Muscle of back (tissue), 11 donors: ENCODE data around the gene CCNT2. TPM values are rescaled to one million over a fixed set of nuclear protein-coding genes. Genes with fewer than 3 reads are reported as not detected.
"Not testable (repeated sequence)": the region's sequence is repeated elsewhere in the genome, so short reads cannot be mapped to it uniquely, and the experiment has no call there.

Experiments
- DNase-seq, 3 donors: peaks; one replicate each; pipeline versions ENCODE4 v3.0.0 to v3.0.0-alpha.2; 2013
- polyA plus RNA-seq, 10 donors: library from polyadenylated mRNA; unstranded; fragments of 120-200 nt; gene quantifications; one replicate each; pipeline ENCODE4 v1.2.1, GENCODE V29; 2013; ENCODE audit not compliant: insufficient read length in 10 of 10

The CCNT2 gene
- polyA plus RNA-seq, 10 donors = 23.4 to 54.3 (median 34.1) TPM

DNA sequence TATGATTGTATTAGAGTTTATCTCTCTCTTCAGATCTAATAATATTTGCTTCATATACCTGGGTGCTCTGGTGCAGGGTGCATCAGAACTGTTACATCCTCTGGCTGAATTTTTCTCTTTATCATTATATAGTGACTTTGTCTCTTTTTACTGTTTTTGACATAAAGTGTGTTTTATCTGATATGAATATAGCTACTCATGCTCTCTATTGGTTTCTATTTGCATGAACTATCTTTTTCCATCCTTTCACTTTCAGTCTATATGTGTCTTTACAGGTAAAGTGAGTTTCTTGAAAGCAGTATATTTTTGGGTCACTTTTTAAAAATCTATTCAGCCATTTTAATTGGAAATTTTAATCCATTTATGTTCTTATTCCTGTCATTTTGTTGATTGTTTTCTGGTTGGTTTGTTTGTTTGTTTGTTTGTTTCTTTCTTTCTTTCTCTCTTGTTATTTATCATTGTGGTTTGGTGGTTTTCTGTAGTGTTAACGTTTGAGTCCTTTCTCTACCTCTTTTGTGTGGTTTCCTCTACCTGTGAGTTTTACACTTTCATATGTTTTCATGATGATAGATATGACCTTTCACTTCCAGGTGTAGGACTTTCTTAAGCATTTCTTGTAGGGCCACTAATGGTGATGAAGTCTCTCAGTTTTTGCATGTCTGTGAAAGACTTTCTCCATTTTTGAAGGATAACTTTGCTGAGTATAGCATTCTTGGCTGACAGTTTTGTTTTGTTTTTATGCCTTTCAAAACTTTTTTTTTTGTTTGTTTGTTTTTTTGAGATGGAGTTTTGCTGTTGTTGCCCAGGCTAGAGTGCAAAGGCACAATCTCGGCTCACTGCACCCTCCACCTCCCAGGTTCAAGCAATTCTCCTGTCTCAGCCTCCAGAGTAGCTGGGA lies 54.9 kb downstream of the CCNT2 start:
- DNase-seq = no peak

GRCh38 chr2:134975281-134976009 lies 56.8 kb downstream of the CCNT2 start:
- no peak for DNase-seq

- DNase-seq = peak in 1 of 3 donors; percentile 9
These were observed 57.6 kb downstream of the CCNT2 start for GRCh38 chr2:134976074-134976702.

- DNase-seq = not testable (repeated sequence)
These were observed 58.5 kb downstream of the CCNT2 start for GRCh38 chr2:134977104-134977503.

GRCh38 chr2:134979221-134979620 lies 60.6 kb downstream of the CCNT2 start:
- DNase-seq = no peak

GRCh38 chr2:134980639-134981038 lies 62.0 kb downstream of the CCNT2 start:
- DNase-seq = no peak

DNA sequence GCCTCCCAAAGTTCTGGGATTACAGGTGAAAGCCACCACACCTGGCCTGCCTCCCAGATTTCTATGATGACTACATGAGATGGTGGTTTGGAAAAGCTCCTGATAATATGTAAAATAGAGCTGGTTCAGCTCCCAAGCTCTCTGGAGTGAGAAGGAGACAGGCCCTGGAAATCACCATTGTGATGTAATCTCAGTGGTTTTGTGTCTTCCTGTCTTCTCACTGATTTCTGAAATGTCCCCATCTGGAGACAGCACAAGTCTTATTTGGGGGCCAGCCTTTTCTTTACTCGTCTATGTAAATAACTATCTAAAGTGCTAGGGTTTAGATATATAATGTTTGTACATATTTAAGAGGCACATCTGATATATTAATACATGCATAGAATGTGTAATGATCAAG lies 64.0 kb downstream of the CCNT2 start:
- DNase-seq = no peak

DNA sequence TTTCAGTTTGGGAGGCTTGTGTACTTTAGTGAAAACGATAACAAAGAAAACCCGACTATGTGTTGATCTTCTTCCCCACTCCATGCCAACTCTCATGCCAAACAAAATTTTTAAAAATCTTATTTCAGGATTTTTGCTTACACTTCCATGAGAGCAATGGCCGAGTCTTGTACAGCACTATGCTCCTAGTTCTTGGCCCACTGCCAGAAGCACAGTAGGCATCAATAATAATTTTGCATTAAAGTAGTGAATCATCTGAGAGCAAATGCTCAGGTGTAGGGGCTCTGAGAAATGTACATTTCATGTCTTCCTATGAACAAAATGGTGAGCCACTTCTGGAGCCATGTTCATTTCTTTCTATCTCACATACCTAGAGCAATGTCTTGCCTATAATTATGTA lies 66.4 kb downstream of the CCNT2 start:
- DNase-seq = no peak

DNA sequence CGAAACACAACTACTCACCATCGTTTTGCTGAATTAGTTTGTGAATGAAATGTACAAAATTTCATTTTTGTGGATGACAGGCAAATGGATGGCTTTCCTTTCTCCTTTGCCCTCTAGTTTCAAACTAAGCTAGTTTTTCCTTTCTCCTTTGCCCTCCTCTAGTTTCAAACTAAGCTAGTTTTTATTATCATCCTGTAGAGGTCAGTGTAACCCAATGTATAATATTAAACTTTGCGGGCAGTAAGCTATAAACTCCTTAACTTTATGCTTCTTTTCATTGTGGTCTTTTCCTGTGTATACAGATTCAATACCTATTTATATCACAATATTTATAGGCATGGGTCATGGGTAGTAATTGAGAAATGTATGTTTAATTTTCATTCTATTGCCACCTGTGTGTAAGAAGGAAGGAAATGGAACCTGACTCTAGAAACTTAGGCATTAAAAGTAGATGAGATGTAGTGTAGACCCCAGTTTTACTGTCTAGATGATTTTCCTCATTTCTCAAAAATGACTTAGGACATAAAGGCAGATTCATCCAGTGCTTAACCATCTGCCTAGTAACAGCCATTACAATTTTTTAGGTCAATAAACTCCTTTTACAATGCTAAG lies 70.5 kb downstream of the CCNT2 start:
- DNase-seq = peak; percentile 10 to 28 (median 17)

DNA sequence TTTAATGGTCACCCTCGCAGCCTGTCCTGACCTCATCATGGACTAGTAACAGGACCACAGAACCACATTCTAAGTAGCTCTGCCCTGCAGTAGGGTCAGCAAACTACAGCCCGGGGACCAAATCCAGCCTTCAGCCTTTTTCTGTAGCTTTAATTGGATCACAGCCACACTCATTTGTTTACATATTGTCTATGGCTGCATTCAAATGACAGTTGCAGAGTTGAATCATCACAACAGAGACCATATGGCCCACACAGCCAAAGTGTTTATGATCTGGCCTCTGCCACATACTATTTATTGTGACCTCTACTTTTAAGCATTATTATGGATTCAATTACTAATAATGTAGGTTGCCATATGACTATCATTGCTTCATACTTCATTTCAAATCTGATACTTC lies 80.9 kb downstream of the CCNT2 start:
- no peak for DNase-seq

DNA sequence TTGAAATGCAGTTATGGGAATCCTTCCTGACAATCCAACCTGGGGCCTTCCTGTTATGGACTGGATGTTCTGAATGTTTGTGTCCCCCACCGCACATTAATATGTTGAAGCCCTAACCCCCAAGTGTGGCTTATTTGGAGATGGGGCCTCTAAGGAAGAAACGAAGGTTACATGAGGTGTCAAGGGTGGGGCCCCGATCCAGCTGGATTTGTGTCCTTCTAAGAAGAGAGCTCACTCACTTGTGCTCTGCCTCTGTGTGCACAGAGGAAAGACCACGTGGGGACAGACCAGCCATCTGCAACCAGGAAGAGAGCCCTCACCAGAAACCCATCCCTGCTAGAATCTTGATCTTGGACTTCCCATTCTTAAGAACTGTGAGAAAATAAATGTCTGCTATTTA lies 84.2 kb downstream of the CCNT2 start:
- DNase-seq = no peak

DNA sequence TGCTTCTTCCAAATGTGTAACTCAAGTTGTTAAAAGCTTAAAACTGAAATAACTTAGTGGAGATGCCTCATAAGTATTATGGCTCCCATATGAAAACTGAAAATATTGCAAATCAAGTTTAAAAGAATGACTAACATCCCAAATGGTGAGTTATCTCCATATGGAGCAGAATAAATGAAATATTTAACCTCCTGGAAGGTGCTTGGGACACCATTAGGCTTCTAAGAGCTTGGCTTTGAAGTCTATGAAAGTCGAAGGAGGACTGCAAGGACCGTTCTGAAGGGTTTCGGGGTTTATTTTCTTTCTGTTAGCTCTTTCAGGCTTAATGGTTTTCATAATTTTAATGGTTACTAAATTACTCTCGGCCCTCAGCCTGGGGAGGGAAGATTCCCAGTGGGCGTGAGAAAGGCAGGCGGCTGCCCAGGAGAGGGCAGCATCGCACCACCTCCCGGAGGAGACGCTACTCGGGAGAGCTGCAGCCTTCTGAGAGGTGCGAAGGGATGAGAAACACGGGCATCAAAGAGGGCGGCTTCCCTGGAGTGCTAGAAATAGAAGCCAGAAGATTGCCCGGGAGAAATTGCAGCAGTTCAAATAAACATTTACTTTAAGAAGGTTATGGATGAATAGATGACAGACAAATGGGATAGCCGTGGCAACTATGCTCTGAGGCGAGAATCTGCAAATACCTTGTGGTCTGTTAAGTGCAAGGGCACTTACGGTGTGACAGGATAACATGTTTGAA lies 85.6 kb downstream of the CCNT2 start:
- peak; percentile 32 to 74 (median 48) for DNase-seq

- DNase-seq = no peak
These were observed 87.1 kb downstream of the CCNT2 start for GRCh38 chr2:135005753-135006152.

Other genes starting within 250 kb of the CCNT2 start
- gene TMEM163, start 199.8 kb upstream of the CCNT2 start, polyA plus RNA-seq = 1 to 10 TPM in 4 of 10 donors, under 1 TPM in 6; 0.67 to 2.2 (median 0.96) TPM
- gene ACMSD, start 80.2 kb upstream of the CCNT2 start, polyA plus RNA-seq = 1 to 10 TPM in 1 of 10 donors, under 1 TPM in 9; 0.09 to 1.4 (median 0.49) TPM
- gene MAP3K19, start 128.6 kb downstream of the CCNT2 start, polyA plus RNA-seq = under 1 TPM in 4 of 10 donors, not detected in 6; 0.08 to 0.13 (median 0.10) TPM
- 10 to 100 TPM; 31.2 to 43.6 (median 34.7) TPM for gene RAB3GAP1, start 133.5 kb downstream of the CCNT2 start, polyA plus RNA-seq